ENCODE measurements around the gene MACF1. TPM values are rescaled to one million over a fixed set of nuclear protein-coding genes. Genes with fewer than 3 reads are reported as not detected.

Gene MACF1
- total RNA-seq, 1 experiment from 2014 or later, result 190 TPM

DNA sequence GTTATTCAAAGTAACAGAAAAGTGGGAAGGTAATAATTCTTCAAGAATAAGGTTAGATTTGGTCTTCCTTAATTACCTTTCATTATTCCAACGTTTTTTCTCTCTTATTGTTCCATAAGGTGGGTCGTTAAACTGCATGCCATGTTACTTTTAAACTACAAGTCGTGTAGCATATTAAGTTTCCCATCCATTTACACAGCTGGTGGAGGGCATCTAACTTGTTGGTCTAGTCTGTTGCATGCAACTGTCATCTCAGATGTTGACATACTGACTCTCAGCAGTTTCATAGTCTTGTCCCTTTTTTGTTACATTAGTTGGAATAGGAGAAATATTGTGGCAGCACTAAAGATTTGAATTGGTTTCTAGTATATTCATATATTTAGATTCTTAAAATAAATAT, 232.3 kb downstream of the MACF1 start:
- no peak overlapping the region for H2AK5ac ChIP-seq (ENCODE audit: insufficient read length, low read length)
- no peaks in the 10 kb centered on the region for H3K23me2 ChIP-seq (ENCODE audit: insufficient read length, low read depth, low read length, poor library complexity, severe bottlenecking)
- no peak overlapping the region for H3K27ac ChIP-seq (ENCODE audit: insufficient read length, low read depth, low read length)
- TF ChIP-seq, protein P1, sequence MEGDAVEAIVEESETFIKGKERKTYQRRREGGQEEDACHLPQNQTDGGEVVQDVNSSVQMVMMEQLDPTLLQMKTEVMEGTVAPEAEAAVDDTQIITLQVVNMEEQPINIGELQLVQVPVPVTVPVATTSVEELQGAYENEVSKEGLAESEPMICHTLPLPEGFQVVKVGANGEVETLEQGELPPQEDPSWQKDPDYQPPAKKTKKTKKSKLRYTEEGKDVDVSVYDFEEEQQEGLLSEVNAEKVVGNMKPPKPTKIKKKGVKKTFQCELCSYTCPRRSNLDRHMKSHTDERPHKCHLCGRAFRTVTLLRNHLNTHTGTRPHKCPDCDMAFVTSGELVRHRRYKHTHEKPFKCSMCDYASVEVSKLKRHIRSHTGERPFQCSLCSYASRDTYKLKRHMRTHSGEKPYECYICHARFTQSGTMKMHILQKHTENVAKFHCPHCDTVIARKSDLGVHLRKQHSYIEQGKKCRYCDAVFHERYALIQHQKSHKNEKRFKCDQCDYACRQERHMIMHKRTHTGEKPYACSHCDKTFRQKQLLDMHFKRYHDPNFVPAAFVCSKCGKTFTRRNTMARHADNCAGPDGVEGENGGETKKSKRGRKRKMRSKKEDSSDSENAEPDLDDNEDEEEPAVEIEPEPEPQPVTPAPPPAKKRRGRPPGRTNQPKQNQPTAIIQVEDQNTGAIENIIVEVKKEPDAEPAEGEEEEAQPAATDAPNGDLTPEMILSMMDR (conservative IDR thresholded peaks at IDR 0.05), result no peak
- Mint-ChIP-seq H3K4me3 (no peak overlapping the region), H3K4me1 (no peaks in the 10 kb centered on the region), H3K9me3 (no peaks in the 10 kb centered on the region), H3K36me3 (ENCODE audit: insufficient read depth in 1 of 3, low read depth in 3 of 3) (peaks cover 50 to 82% (median 71%) of the 10 kb centered on the region in 3 experiments), H3K27me3 (ENCODE audit: low read depth) (no peaks in the 10 kb centered on the region), H3K27ac (no peak overlapping the region)
- no peak overlapping the region for H4K8ac ChIP-seq (replicated peaks; ENCODE audit: insufficient read length, low read depth, low read length)
- H3K23ac ChIP-seq (ENCODE audit: insufficient read length, low read depth, low read length), result no peak overlapping the region
- no CpG with 5 or more reads among the region's 3 CpGs for WGBS (ENCODE audit: extremely low coverage, insufficient read length, low lambda C conversion rate)
- no peak overlapping the region for H3K4ac ChIP-seq (ENCODE audit: low read depth, low read length)
- no peaks in the 10 kb centered on the region for H3K79me2 ChIP-seq (ENCODE audit: insufficient read depth, low read length)
- no peak overlapping the region for H3K18ac ChIP-seq (ENCODE audit: insufficient read length, low read depth, low read length)
- H2AFZ ChIP-seq (ENCODE audit: low read length), result no peak overlapping the region
- no peak for DNase-seq
- no peak overlapping the region for H2BK20ac ChIP-seq (ENCODE audit: low read depth, low read length, poor library complexity, severe bottlenecking)
- H2BK12ac ChIP-seq (ENCODE audit: insufficient read length, low read depth, low read length), result no peak overlapping the region
- no peak overlapping the region for H3K14ac ChIP-seq (ENCODE audit: insufficient read depth, low read length)
- no peak overlapping the region for H4K91ac ChIP-seq (ENCODE audit: insufficient read length, low read depth, low read length)
- H2BK5ac ChIP-seq (ENCODE audit: insufficient read length, low read length), result no peak overlapping the region
- H2BK15ac ChIP-seq (ENCODE audit: low read depth, low read length), result no peak overlapping the region
- no peak overlapping the region for H3K4me2 ChIP-seq (ENCODE audit: insufficient read depth, insufficient read length, low read length)
- no peak overlapping the region for H3K56ac ChIP-seq (ENCODE audit: insufficient read length, low read depth, low read length)
- no peak overlapping the region for H3T11ph ChIP-seq (ENCODE audit: low read length)
- H3K4me1 ChIP-seq (ENCODE audit: insufficient read depth, low read length), result no peaks in the 10 kb centered on the region
- H3K9ac ChIP-seq (ENCODE audit: extremely low read depth, insufficient read length, low read length), result no peak overlapping the region
- no peaks in the 10 kb centered on the region for H4K20me1 ChIP-seq (ENCODE audit: control insufficient read depth, insufficient read depth, insufficient read length)
- no peak overlapping the region for H4K5ac ChIP-seq (ENCODE audit: insufficient read length, low read depth, low read length)
- H3K79me1 ChIP-seq (ENCODE audit: insufficient read depth, low read depth, low read length, poor library complexity, severe bottlenecking), result no peaks in the 10 kb centered on the region
- no peak overlapping the region for H2BK120ac ChIP-seq (ENCODE audit: low read depth, low read length, poor library complexity, severe bottlenecking)
- no peaks in the 10 kb centered on the region for H3K27me3 ChIP-seq (ENCODE audit: insufficient read depth, low read length)
- no peaks in the 10 kb centered on the region for H3K9me3 ChIP-seq (ENCODE audit: control insufficient read depth, low read depth, low read length)
